Measurements from ENCODE around the gene ZBTB25. TPM values are rescaled to one million over a fixed set of nuclear protein-coding genes. Genes with fewer than 3 reads are reported as not detected.

The ZBTB25 gene
- total and polyA plus RNA-seq, 10 of the 15 experiments (the other 5 are each of a cell fraction or from before 2014, with no cell fraction given) = 4.1 to 33.9 (median 9.7) TPM

GRCh38 chr14:64504310-64504896 is 765 bp upstream of the ZBTB25 start, which contains the start of gene ZBTB1:
TSS of gene ZBTB1 (plus strand) at chr14:64504770. CDS start at chr14:64521505, 16,735 bp downstream.
- no TSS peak for BruUV-seq (replicated peaks)
- ChIA-PET POLR2A (interaction anchor here (1.0 to 2.3 kb wide), 5 partner anchors 14 to 269 kb away, joined by 3 to 14 read pairs (median 6); partner anchors contain the start of gene MTHFD1), CTCF (no interaction called here), RAD21 (ENCODE audit: unreplicated experiment) (interaction anchor here (0.9 to 1.5 kb wide), 3 partner anchors 10 to 160 kb away, joined by 3 to 6 read pairs (median 4); no protein-coding TSS in a partner anchor), SMC1A (ENCODE audit: uncharacterized antibody, unreplicated experiment) (no interaction called here)
- intact Hi-C loops (cut with micrococcal nuclease; ENCODE audit: unreplicated experiment) = loop anchor here (2.0 kb wide), 2 partner anchors 36 to 116 kb away; partner anchors contain the start of genes HSPA2 and MTHFD1
- Histone ChIP-seq H3K27me3 (replicated peaks in 1 of 2; ENCODE audit: control insufficient read depth in 2 of 2, insufficient read depth in 2 of 2, low read length in 1 of 2) (no peaks in the 10 kb centered on the region), H4K20me1 (ENCODE audit: control insufficient read depth, insufficient read depth) (no peaks in the 10 kb centered on the region), H3K27ac (ENCODE audit: control insufficient read depth, insufficient read depth) (peak within 1 kb of the TSS; percentile 98), H3K9me3 (replicated peaks; ENCODE audit: control insufficient read depth, insufficient read depth, low read length) (no peaks in the 10 kb centered on the region), H3K9ac (ENCODE audit: control insufficient read depth, insufficient read depth, low read length) (peak within 1 kb of the TSS; percentile 97), H3K36me3 (ENCODE audit: control insufficient read depth in 2 of 2, insufficient read depth in 2 of 2, low read length in 1 of 2) (no peaks in the 10 kb centered on the region), H3K79me2 (ENCODE audit: control insufficient read depth, insufficient read depth, low read length) (peaks cover 97% of the 10 kb centered on the region), H3K4me3 (peak within 1 kb of the TSS; percentile 91), H2AFZ (ENCODE audit: control insufficient read depth, low read depth, low read length) (peak within 1 kb of the TSS; percentile 20), H3K4me1 (ENCODE audit: control insufficient read depth, insufficient read depth, low read length) (peaks cover 12% of the 10 kb centered on the region), H3K4me2 (ENCODE audit: control insufficient read depth, insufficient read depth) (peak within 1 kb of the TSS; percentile 64)
- WGBS (ENCODE audit: insufficient coverage, insufficient replicate concordance, low lambda C conversion rate, missing lambda C conversion rate) = 1% methylated on average over 32 of the region's 63 CpGs
- no peak for FAIRE-seq
- DNase-seq (ENCODE audit: low read depth, low spot score) = no peak
- in situ Hi-C loops (cut with MboI) = no loop called here
- peak; percentile 53 for ATAC-seq
- peak; percentile 27 for TF ChIP-seq POU2F2 (IDR thresholded peaks at IDR 0.05; ENCODE audit: borderline replicate concordance, low read depth, low read length)
- no peak for TF ChIP-seq KDM1A (IDR thresholded peaks at IDR 0.05; ENCODE audit: borderline replicate concordance)
- 0 out of 2 replicates have a peak, but pooled peaks have one; percentile 70 for TF ChIP-seq BCLAF1 (IDR thresholded peaks at IDR 0.05)
- no peak for TF ChIP-seq TARDBP (IDR thresholded peaks at IDR 0.05; ENCODE audit: borderline replicate concordance)
- no peak; the same call in 1 of the 2 replicates for TF ChIP-seq RELB (IDR thresholded peaks at IDR 0.05; ENCODE audit: low read depth)
- TF ChIP-seq ZNF622 (IDR thresholded peaks at IDR 0.05) = no peak
- no peak for TF ChIP-seq BCL11A (IDR thresholded peaks at IDR 0.05; ENCODE audit: low read depth, low read length)
- TF ChIP-seq CBX3 (IDR thresholded peaks at IDR 0.05; ENCODE audit: borderline replicate concordance, low read depth) = no peak
- no peak for TF ChIP-seq RCOR1 (conservative IDR thresholded peaks at IDR 0.05; ENCODE audit: low read depth, low read length)
- peak; percentile 57 for TF ChIP-seq LARP7 (IDR thresholded peaks at IDR 0.05)
- peak; percentile 33; the same call in 1 of the 2 replicates for TF ChIP-seq MTA2 (IDR thresholded peaks at IDR 0.05; ENCODE audit: low read depth)
- peak; percentile 27; the same call in 1 of the 2 replicates for TF ChIP-seq MXI1 (IDR thresholded peaks at IDR 0.05; ENCODE audit: low read depth, low read length)
- no peak for TF ChIP-seq CHD2 (IDR thresholded peaks at IDR 0.05; ENCODE audit: borderline replicate concordance, low read depth, low read length)
- peak in 1 of 2 experiments; percentile 85; a peak in 2 of 3 replicates for TF ChIP-seq EGR1 (IDR thresholded peaks at IDR 0.05; ENCODE audit: borderline replicate concordance in 1 of 2, low read depth in 2 of 2, low read length in 2 of 2)
- no peak for TF ChIP-seq HDAC6 (IDR thresholded peaks at IDR 0.05; ENCODE audit: unreplicated experiment)
- no peak for TF ChIP-seq ZNF274 (IDR thresholded peaks at IDR 0.05; ENCODE audit: insufficient read depth, insufficient read length)
- TF ChIP-seq YY1 (IDR thresholded peaks at IDR 0.05; ENCODE audit: low read depth, low read length) = no peak
- TF ChIP-seq POLR2AphosphoS2 (IDR thresholded peaks at IDR 0.05; ENCODE audit: low read depth, low read length) = peak; percentile 31; the same call in 1 of the 2 replicates
- no peak for TF ChIP-seq BCL3 (IDR thresholded peaks at IDR 0.05; ENCODE audit: borderline replicate concordance, insufficient read depth, low read depth, low read length, poor library complexity, severe bottlenecking)

Data from GM12878 (cell line).